Osteocyte (in vitro differentiated cells): ENCODE results near the gene ROPN1. TPM values are rescaled to one million over a fixed set of nuclear protein-coding genes. Genes with fewer than 3 reads are reported as not detected.

Source experiments
- DNase-seq: peaks from one replicate; pipeline ENCODE4 v3.0.0; 2021; ENCODE audit warnings: mixed read lengths; ENCODE audit not compliant: unreplicated experiment; ENCODE audit errors: extremely low spot score
- H3K27ac Mint-ChIP-seq: one replicate; pipeline ENCODE4 v1.8.0; 2021; ENCODE audit warnings: mild to moderate bottlenecking, mixed read lengths; ENCODE audit not compliant: unreplicated experiment
- H3K27me3 Mint-ChIP-seq: one replicate; pipeline ENCODE4 v1.8.0; 2021; ENCODE audit warnings: mixed read lengths; ENCODE audit not compliant: unreplicated experiment
- H3K36me3 Mint-ChIP-seq: one replicate; pipeline ENCODE4 v1.8.0; 2021; ENCODE audit warnings: mixed read lengths; ENCODE audit not compliant: unreplicated experiment
- H3K4me1 Mint-ChIP-seq: one replicate; pipeline ENCODE4 v1.8.0; 2021; ENCODE audit warnings: mixed read lengths; ENCODE audit not compliant: unreplicated experiment
- H3K4me3 Mint-ChIP-seq: one replicate; pipeline ENCODE4 v1.8.0; 2021; ENCODE audit warnings: mild to moderate bottlenecking, moderate library complexity, mixed read lengths; ENCODE audit not compliant: unreplicated experiment
- H3K9me3 Mint-ChIP-seq: one replicate; pipeline ENCODE4 v1.8.0; 2021; ENCODE audit warnings: mixed read lengths; ENCODE audit not compliant: unreplicated experiment
- CTCF ChIP-seq: fragments of 200-600 bp; sonication (generic); IDR thresholded peaks from 2 replicates; pipeline ENCODE4 v1.5.0; 2021; ENCODE audit warnings: antibody characterized with exemption, mild to moderate bottlenecking, moderate library complexity
- total RNA-seq: library from RNA; stranded (reverse); gene quantifications from 2 replicates; pipeline ENCODE4 v1.2.1, GENCODE V29; 2021

ROPN1 gene
- total RNA-seq, 1 donor from 2014 or later, result not detected

DNA sequence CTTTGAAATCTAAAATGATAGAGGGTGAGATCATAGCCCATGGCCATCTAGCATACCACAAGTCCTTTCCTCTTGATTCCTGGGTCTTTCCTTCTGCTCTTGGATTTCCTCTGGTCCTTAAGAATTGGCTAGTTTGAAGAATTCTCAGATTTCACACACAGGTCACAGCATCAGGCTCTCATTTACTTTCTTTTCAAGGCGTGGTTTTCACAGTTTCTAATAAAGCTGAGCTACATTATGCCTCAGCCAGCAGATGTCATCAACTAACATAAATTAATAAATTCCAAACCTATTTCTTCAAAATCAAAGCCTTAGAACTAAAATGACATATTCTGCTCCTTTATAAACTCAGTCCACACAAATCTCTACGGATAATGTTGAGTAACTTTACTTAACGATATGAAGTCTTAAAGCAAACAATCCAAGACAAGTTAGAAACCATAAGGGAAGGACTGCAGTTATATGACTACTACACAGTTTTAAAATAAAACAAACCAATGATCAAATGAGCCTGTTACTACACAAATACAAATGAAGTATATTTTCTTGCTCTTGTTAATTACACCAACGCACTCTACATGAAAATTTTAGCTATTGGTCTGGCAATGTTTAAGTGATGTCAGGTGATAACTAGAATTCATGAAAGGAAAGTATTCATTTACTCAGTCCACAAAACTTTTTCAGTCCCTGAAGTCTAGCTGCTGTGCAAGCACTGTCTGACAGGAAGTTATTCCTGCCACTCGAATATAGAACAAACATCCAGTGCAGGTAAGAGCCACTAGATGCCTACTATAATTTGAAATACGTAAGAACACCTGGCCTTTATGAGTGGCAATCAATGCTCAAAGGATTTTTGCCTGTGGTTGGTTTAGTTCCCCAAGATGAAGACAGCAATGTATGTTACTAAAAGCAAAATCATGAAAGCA, 40.1 kb downstream of the ROPN1 start:
- H3K36me3 Mint-ChIP-seq, result peaks cover 17% of the 10 kb centered on the region
- H3K4me3 Mint-ChIP-seq, result no peak overlapping the region
- no peak overlapping the region for H3K27ac Mint-ChIP-seq
- no peak for DNase-seq
- H3K27me3 Mint-ChIP-seq, result no peaks in the 10 kb centered on the region
- no peaks in the 10 kb centered on the region for H3K9me3 Mint-ChIP-seq
- TF ChIP-seq CTCF, result no peak
- no peaks in the 10 kb centered on the region for H3K4me1 Mint-ChIP-seq

DNA sequence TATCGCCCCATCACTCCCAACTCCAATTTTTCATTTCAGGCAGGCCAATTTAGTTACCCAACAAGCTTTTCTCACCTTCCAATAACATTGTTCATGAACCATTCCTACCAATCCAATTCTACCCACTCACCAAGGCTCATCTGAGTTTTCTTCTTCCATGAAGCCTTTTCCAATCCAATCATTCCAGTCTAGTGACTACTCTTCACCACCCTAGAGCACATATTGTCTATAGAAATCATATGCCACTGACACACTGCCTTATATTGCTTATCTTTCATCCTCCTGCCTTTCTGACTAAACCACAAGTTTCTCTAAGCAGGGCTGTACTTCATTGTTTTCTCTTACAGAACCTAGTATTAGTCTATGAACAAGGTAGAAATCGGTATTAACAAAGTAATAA, 42.3 kb downstream of the ROPN1 start:
- Mint-ChIP-seq H3K4me1 (no peaks in the 10 kb centered on the region), H3K9me3 (no peaks in the 10 kb centered on the region), H3K4me3 (no peak overlapping the region), H3K27me3 (no peaks in the 10 kb centered on the region), H3K36me3 (peaks cover 22% of the 10 kb centered on the region), H3K27ac (no peak overlapping the region)
- no peak for DNase-seq
- no peak for TF ChIP-seq CTCF

GRCh38 chr3:123948449-123948848, 43.5 kb downstream of the ROPN1 start:
- no peak overlapping the region for H3K27ac Mint-ChIP-seq
- H3K4me1 Mint-ChIP-seq, result no peaks in the 10 kb centered on the region
- TF ChIP-seq CTCF, result no peak
- H3K36me3 Mint-ChIP-seq, result peaks cover 33% of the 10 kb centered on the region
- no peak overlapping the region for H3K4me3 Mint-ChIP-seq
- H3K9me3 Mint-ChIP-seq, result no peaks in the 10 kb centered on the region
- H3K27me3 Mint-ChIP-seq, result no peaks in the 10 kb centered on the region
- DNase-seq, result no peak

DNA sequence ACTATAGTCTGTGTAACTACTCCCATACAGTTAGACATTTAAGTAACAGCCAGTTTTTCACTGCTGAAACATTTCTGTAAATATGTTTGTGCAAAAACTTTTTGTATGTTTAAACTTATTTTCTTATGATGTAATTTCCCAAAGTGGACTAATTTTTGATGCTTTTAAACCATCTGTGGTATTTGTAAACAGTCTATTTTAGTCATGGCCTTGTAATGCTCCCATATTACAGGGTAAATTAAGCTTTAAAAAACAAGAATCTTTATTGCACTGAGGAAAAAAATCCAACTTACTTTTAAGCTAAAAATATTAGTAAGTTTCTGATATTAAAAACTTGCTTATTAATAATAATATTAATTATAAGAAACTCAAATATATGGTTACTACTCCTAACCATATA, 44.4 kb downstream of the ROPN1 start:
- H3K36me3 Mint-ChIP-seq, result peaks cover 37% of the 10 kb centered on the region
- H3K27me3 Mint-ChIP-seq, result no peaks in the 10 kb centered on the region
- H3K4me1 Mint-ChIP-seq, result no peaks in the 10 kb centered on the region
- no peak for TF ChIP-seq CTCF
- DNase-seq, result no peak
- no peak overlapping the region for H3K4me3 Mint-ChIP-seq
- H3K27ac Mint-ChIP-seq, result no peak overlapping the region
- no peaks in the 10 kb centered on the region for H3K9me3 Mint-ChIP-seq

DNA sequence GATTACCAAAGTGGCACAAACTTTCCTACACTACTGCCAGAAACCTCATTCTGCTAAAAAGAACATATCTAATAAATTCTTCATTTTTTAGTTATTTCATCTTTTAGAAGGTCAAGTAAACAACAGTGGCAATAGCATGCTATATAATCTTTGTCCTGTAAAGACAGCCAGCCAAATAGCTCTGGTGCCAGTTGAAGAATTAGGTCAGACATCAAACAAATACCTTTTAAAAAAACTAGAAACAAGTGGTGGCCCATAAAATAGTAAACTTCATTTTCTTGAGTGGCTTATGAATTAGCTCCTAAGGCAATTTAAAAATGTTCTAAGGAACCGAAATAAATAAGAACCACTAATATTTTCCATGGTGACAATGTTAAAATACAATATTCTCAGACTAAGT, 50.4 kb downstream of the ROPN1 start:
- H3K27me3 Mint-ChIP-seq, result no peaks in the 10 kb centered on the region
- peaks cover 35% of the 10 kb centered on the region for H3K36me3 Mint-ChIP-seq
- no peak for DNase-seq
- H3K4me1 Mint-ChIP-seq, result no peaks in the 10 kb centered on the region
- no peak for TF ChIP-seq CTCF
- no peak overlapping the region for H3K27ac Mint-ChIP-seq
- no peak overlapping the region for H3K4me3 Mint-ChIP-seq
- no peaks in the 10 kb centered on the region for H3K9me3 Mint-ChIP-seq
